WTC11 (cell line): ENCODE measurements around the gene SLC44A3. TPM values are rescaled to one million over a fixed set of nuclear protein-coding genes. Genes with fewer than 3 reads are reported as not detected.

ENCODE experiments used
- ATAC-seq: fragments of 200-7000 bp; cut with Tn5 transposase; 2 replicates; pipeline ENCODE4 v1.10.0; 2021; ENCODE audit warnings: mild to moderate bottlenecking, moderate library complexity
- CTCF ChIA-PET: fragments of 300-600 bp; sonication (Branson Sonifier 250); formaldehyde crosslinking; loops from one replicate; lab custom pipeline; 2021; ENCODE audit warnings: antibody characterized with exemption; lab: Charles Lee
- POLR2A ChIA-PET: fragments of 350-600 bp; sonication (Branson Sonifier 250); formaldehyde crosslinking; loops from one replicate; lab custom pipeline; 2021; ENCODE audit warnings: antibody characterized with exemption; lab: Charles Lee
- DNase-seq: peaks from one replicate; pipeline ENCODE4 v3.0.0; 2021; ENCODE audit warnings: low spot score
- H3K27ac Mint-ChIP-seq: 2 replicates; pipeline ENCODE4 v1.8.0; 2021; ENCODE audit warnings: mixed read lengths
- H3K27me3 Mint-ChIP-seq: 2 replicates; pipeline ENCODE4 v1.8.0; 2021; ENCODE audit warnings: low read depth, mild to moderate bottlenecking, moderate library complexity, mixed read lengths
- H3K36me3 Mint-ChIP-seq: 2 replicates; pipeline ENCODE4 v1.8.0; 2021; ENCODE audit warnings: mixed read lengths
- H3K4me1 Mint-ChIP-seq: 2 replicates; pipeline ENCODE4 v1.8.0; 2022; ENCODE audit warnings: mixed read lengths
- H3K4me3 Mint-ChIP-seq: 2 replicates; pipeline ENCODE4 v1.8.0; 2021; ENCODE audit warnings: mild to moderate bottlenecking, moderate library complexity, mixed read lengths
- H3K9me3 Mint-ChIP-seq: 2 replicates; pipeline ENCODE4 v1.8.0; 2021; ENCODE audit warnings: mixed read lengths
- AFF4 ChIP-seq: sonication (generic); formaldehyde crosslinking; IDR thresholded peaks from 2 replicates; pipeline ENCODE4 v1.8.1; 2023; ENCODE audit warnings: mild to moderate bottlenecking, missing genetic modification reagents, borderline replicate concordance
- ATF2 ChIP-seq: sonication (generic); formaldehyde crosslinking; IDR thresholded peaks from 2 replicates; pipeline ENCODE4 v1.8.1; 2022; ENCODE audit warnings: low read depth, missing genetic modification reagents, borderline replicate concordance
- CBFB ChIP-seq: sonication (generic); formaldehyde crosslinking; IDR thresholded peaks from 2 replicates; pipeline ENCODE4 v1.8.1; 2022; ENCODE audit warnings: mild to moderate bottlenecking, low read depth, missing genetic modification reagents
- CREM ChIP-seq: sonication (generic); formaldehyde crosslinking; IDR thresholded peaks from 2 replicates; pipeline ENCODE4 v1.8.1; 2022; ENCODE audit warnings: mild to moderate bottlenecking, missing genetic modification reagents, moderate library complexity
- E2F4 ChIP-seq: sonication (generic); formaldehyde crosslinking; IDR thresholded peaks from 2 replicates; pipeline ENCODE4 v1.8.1; 2022; ENCODE audit warnings: low read depth, mild to moderate bottlenecking, moderate library complexity, missing genetic modification reagents, borderline replicate concordance
- ERG ChIP-seq: fragments of 250-450 bp; sonication (Bioruptor Pico); IDR thresholded peaks from 2 replicates; pipeline ENCODE4 v1.8.0; 2021; ENCODE audit warnings: mild to moderate bottlenecking
- ESRRA ChIP-seq: sonication (generic); formaldehyde crosslinking; IDR thresholded peaks from 2 replicates; pipeline ENCODE4 v1.8.1; 2022; ENCODE audit warnings: mild to moderate bottlenecking, missing genetic modification reagents, borderline replicate concordance
- KAT7 ChIP-seq: sonication (generic); formaldehyde crosslinking; IDR thresholded peaks from 2 replicates; pipeline ENCODE4 v1.8.1; 2023; ENCODE audit warnings: missing genetic modification reagents, mild to moderate bottlenecking, borderline replicate concordance
- NFE2L1 ChIP-seq: sonication (generic); formaldehyde crosslinking; IDR thresholded peaks from 2 replicates; pipeline ENCODE4 v1.8.1; 2023; ENCODE audit warnings: missing genetic modification reagents
- NFYB ChIP-seq: sonication (generic); formaldehyde crosslinking; conservative IDR thresholded peaks from 2 replicates; pipeline ENCODE4 v1.8.0; 2022; ENCODE audit warnings: low read depth, missing genetic modification reagents
- NR1H2 ChIP-seq: sonication (generic); formaldehyde crosslinking; IDR thresholded peaks from 2 replicates; pipeline ENCODE4 v1.9.0; 2021; ENCODE audit warnings: mild to moderate bottlenecking, moderate library complexity, missing genetic modification reagents
- OVOL2 ChIP-seq: fragments of 250-450 bp; sonication (Bioruptor Pico); IDR thresholded peaks from 2 replicates; pipeline ENCODE4 v1.9.0; 2021; ENCODE audit warnings: mild to moderate bottlenecking, borderline replicate concordance
- RELA ChIP-seq: sonication (generic); formaldehyde crosslinking; IDR thresholded peaks from 2 replicates; pipeline ENCODE4 v1.8.1; 2022; ENCODE audit warnings: missing genetic modification reagents, mild to moderate bottlenecking, borderline replicate concordance
- SP1 ChIP-seq: sonication (generic); formaldehyde crosslinking; conservative IDR thresholded peaks from 2 replicates; pipeline ENCODE4 v1.8.1; 2022; ENCODE audit warnings: missing genetic modification reagents
- TEAD1 ChIP-seq: sonication (generic); formaldehyde crosslinking; IDR thresholded peaks from 2 replicates; pipeline ENCODE4 v1.8.0; 2022; ENCODE audit warnings: mild to moderate bottlenecking, missing genetic modification reagents
- TP53 ChIP-seq: sonication (generic); formaldehyde crosslinking; IDR thresholded peaks from 2 replicates; pipeline ENCODE4 v1.8.1; 2023; ENCODE audit warnings: mild to moderate bottlenecking, missing genetic modification reagents
- ZBTB21 ChIP-seq: sonication (generic); formaldehyde crosslinking; IDR thresholded peaks from 2 replicates; pipeline ENCODE4 v1.8.1; 2023; ENCODE audit warnings: mild to moderate bottlenecking, missing genetic modification reagents, borderline replicate concordance
- ZNF138 ChIP-seq: sonication (generic); formaldehyde crosslinking; conservative IDR thresholded peaks from 2 replicates; pipeline ENCODE4 v1.8.1; 2022; ENCODE audit warnings: mild to moderate bottlenecking, moderate library complexity, missing genetic modification reagents
- ZNF232 ChIP-seq: sonication (generic); formaldehyde crosslinking; IDR thresholded peaks from 2 replicates; pipeline ENCODE4 v1.8.0; 2022; ENCODE audit warnings: mild to moderate bottlenecking, missing genetic modification reagents
- ZNF281 ChIP-seq: sonication (generic); formaldehyde crosslinking; IDR thresholded peaks from 2 replicates; pipeline ENCODE4 v1.8.0; 2023; ENCODE audit warnings: mild to moderate bottlenecking, missing genetic modification reagents
- ZNF317 ChIP-seq: sonication (generic); formaldehyde crosslinking; IDR thresholded peaks from 2 replicates; pipeline ENCODE4 v1.8.1; 2023; ENCODE audit warnings: low read depth, mild to moderate bottlenecking, moderate library complexity, missing genetic modification reagents, borderline replicate concordance
- total RNA-seq: library from RNA; stranded (reverse); gene quantifications from 3 replicates; pipeline ENCODE4 v1.2.3, GENCODE V29; 2021

SLC44A3 gene
- total RNA-seq, 1 experiment from 2014 or later, result 4.7 TPM

- no peak for TF ChIP-seq ATF2 (CRISPR knock-in tag)
- TF ChIP-seq CBFB (CRISPR knock-in tag), result no peak
- no peak for TF ChIP-seq ESRRA (CRISPR knock-in tag)
- TF ChIP-seq ZNF281 (CRISPR knock-in tag), result no peak
These were observed 35.1 kb downstream of the SLC44A3 start (continued) for GRCh38 chr1:94855307-94855700.

GRCh38 chr1:94856004-94856403 is 35.8 kb downstream of the SLC44A3 start:
- TF ChIP-seq TP53, result no peak
- no peak for TF ChIP-seq ERG (CRISPR knock-in tag)
- TF ChIP-seq TEAD1 (CRISPR knock-in tag), result no peak
- no peak for TF ChIP-seq OVOL2 (CRISPR knock-in tag)
- TF ChIP-seq ZNF232 (CRISPR knock-in tag), result no peak
- no peak for TF ChIP-seq ZNF138 (CRISPR knock-in tag)
- no peak for TF ChIP-seq ESRRA (CRISPR knock-in tag)
- no peak for TF ChIP-seq NFYB (CRISPR knock-in tag)
- TF ChIP-seq RELA (CRISPR knock-in tag), result no peak
- TF ChIP-seq ZNF317 (CRISPR knock-in tag), result no peak

GRCh38 chr1:94856868-94857267 is 36.7 kb downstream of the SLC44A3 start:
- H3K4me3 Mint-ChIP-seq, result no peak overlapping the region
- no peaks in the 10 kb centered on the region for H3K27me3 Mint-ChIP-seq
- peaks cover 4% of the 10 kb centered on the region for H3K4me1 Mint-ChIP-seq
- H3K36me3 Mint-ChIP-seq, result no peaks in the 10 kb centered on the region
- POLR2A ChIA-PET, result no interaction called here
- DNase-seq (no peak), ATAC-seq (no peak)
- CTCF ChIA-PET, result interaction anchor here (1.1 to 1.4 kb wide), 3 partner anchors 13 to 187 kb away, joined by 3 to 8 read pairs (median 4); no protein-coding TSS in a partner anchor
- H3K9me3 Mint-ChIP-seq, result no peaks in the 10 kb centered on the region
- H3K27ac Mint-ChIP-seq, result no peak overlapping the region
- TF ChIP-seq OVOL2 (CRISPR knock-in tag), result no peak
- TF ChIP-seq SP1 (CRISPR knock-in tag), result no peak
- TF ChIP-seq NFE2L1 (CRISPR knock-in tag), result no peak
- no peak for TF ChIP-seq NR1H2 (CRISPR knock-in tag)
- TF ChIP-seq CREM (CRISPR knock-in tag), result no peak
- TF ChIP-seq E2F4 (CRISPR knock-in tag), result no peak
- no peak for TF ChIP-seq ZBTB21
- TF ChIP-seq AFF4 (CRISPR knock-in tag), result no peak
- TF ChIP-seq KAT7 (CRISPR knock-in tag), result no peak

More at GRCh38 chr1:94856004-94856403, 35.8 kb downstream of the SLC44A3 start:
- H3K4me1 Mint-ChIP-seq, result no peaks in the 10 kb centered on the region
- ChIA-PET CTCF (interaction anchor here (2.1 to 5.2 kb wide), 3 partner anchors 31 to 187 kb away, joined by 20 to 140 read pairs (median 50); no protein-coding TSS in a partner anchor), POLR2A (no interaction called here)
- H3K27me3 Mint-ChIP-seq, result no peaks in the 10 kb centered on the region
- no peak overlapping the region for H3K27ac Mint-ChIP-seq
- H3K36me3 Mint-ChIP-seq, result no peaks in the 10 kb centered on the region
- no peak overlapping the region for H3K4me3 Mint-ChIP-seq
- no peak for ATAC-seq
- DNase-seq, result no peak
- no peaks in the 10 kb centered on the region for H3K9me3 Mint-ChIP-seq
